ENCODE data around the gene IER5. TPM values are rescaled to one million over a fixed set of nuclear protein-coding genes. Genes with fewer than 3 reads are reported as not detected.

Gene IER5
- total and polyA plus RNA-seq, 9 of the 15 experiments (the other 6 are each of a cell fraction or from before 2014, with no cell fraction given): 2.4 to 32.1 (median 12.0) TPM

DNA sequence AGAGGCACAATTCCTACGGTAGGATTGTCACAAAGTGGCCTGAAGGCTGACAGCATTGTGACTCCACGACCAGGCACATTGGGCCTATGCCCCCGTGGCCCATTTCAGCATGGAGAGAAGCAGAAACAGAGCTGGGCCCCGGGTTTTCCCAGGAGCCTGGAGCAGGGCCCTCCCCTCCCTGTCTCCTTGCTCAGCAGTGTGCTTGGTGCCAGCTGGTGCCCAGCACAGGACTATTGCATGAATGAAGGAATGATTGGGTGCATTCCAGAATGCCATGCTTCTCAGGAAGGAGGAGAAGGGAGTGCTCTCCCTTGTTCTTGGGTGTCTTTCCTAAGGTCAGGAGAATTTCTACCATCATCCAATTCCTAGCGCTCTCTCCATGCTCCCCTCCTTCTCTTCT lies 33.7 kb downstream of the IER5 start:
- BruUV-seq (replicated peaks): no TSS peak
- H3K36me3 ChIP-seq (ENCODE audit: control insufficient read depth, insufficient read depth, low read length): no peaks in the 10 kb centered on the region
- in situ Hi-C loops (cut with MboI): no loop called here
- ATAC-seq: no peak
- H4K20me1 ChIP-seq (replicated peaks; ENCODE audit: control insufficient read depth, insufficient read depth, low read length): no peaks in the 10 kb centered on the region
- FAIRE-seq: no peak
- no peaks in the 10 kb centered on the region; the same call in 1 of the 2 replicates for H3K9me3 ChIP-seq (replicated peaks; ENCODE audit: control insufficient read depth, insufficient read depth, low read depth, low read length)
- no peaks in the 10 kb centered on the region for H3K9me1 ChIP-seq (ENCODE audit: control insufficient read depth, insufficient read depth, low read length)
- no peaks in the 10 kb centered on the region for H3K79me2 ChIP-seq (ENCODE audit: control insufficient read depth, insufficient read depth, low read length)
- H3K4me2 ChIP-seq (ENCODE audit: insufficient read depth, low read length): no peak overlapping the region
- WGBS (ENCODE audit: insufficient coverage, low coverage, missing lambda C conversion rate): 33% methylated on average over 5 of the region's 5 CpGs
- H2AFZ ChIP-seq (ENCODE audit: low read depth, low read length): no peak overlapping the region
- ChIA-PET POLR2A (interaction anchor here (0.8 to 1.3 kb wide), 4 partner anchors 11 to 32 kb away, joined by 3 to 7 read pairs (median 3); no protein-coding TSS in a partner anchor), CTCF (ENCODE audit: low intra/inter-chr PET ratio) (no interaction called here)
- H3K27me3 ChIP-seq (ENCODE audit: control insufficient read depth in 2 of 2, insufficient read depth in 2 of 2, low read length in 2 of 2): no peaks in the 10 kb centered on the region
- H3K27ac ChIP-seq (ENCODE audit: extremely low read depth, low read depth, low read length): no peak overlapping the region
- no peak for DNase-seq (ENCODE audit: extremely low read depth in 1 of 4, low spot score in 3 of 4)
- peaks cover 8 to 17% of the 10 kb centered on the region in 2 experiments for H3K4me1 ChIP-seq (replicated peaks in 1 of 2; ENCODE audit: control insufficient read depth in 2 of 2, insufficient read depth in 2 of 2, low read length in 2 of 2)
- intact Hi-C loops (cut with micrococcal nuclease): no loop called here
- no peak overlapping the region for H3K4me3 ChIP-seq
- H3K9ac ChIP-seq (ENCODE audit: insufficient read depth in 1 of 2, low read depth in 2 of 2, low read length in 2 of 2): no peak overlapping the region
- TF ChIP-seq ZBTB8A (IDR thresholded peaks at IDR 0.05; ENCODE audit: partially characterized antibody): no peak
- no peak for TF ChIP-seq RBFOX2 (IDR thresholded peaks at IDR 0.05; ENCODE audit: low read depth, low read length)
- no peak for TF ChIP-seq HMGN3 (IDR thresholded peaks at IDR 0.05; ENCODE audit: borderline replicate concordance, extremely low read depth, insufficient read length, low read depth, low read length)
- TF ChIP-seq, protein P1, sequence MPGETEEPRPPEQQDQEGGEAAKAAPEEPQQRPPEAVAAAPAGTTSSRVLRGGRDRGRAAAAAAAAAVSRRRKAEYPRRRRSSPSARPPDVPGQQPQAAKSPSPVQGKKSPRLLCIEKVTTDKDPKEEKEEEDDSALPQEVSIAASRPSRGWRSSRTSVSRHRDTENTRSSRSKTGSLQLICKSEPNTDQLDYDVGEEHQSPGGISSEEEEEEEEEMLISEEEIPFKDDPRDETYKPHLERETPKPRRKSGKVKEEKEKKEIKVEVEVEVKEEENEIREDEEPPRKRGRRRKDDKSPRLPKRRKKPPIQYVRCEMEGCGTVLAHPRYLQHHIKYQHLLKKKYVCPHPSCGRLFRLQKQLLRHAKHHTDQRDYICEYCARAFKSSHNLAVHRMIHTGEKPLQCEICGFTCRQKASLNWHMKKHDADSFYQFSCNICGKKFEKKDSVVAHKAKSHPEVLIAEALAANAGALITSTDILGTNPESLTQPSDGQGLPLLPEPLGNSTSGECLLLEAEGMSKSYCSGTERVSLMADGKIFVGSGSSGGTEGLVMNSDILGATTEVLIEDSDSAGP (CRISPR knock-in tag; IDR thresholded peaks at IDR 0.05): no peak
- TF ChIP-seq, protein P2, sequence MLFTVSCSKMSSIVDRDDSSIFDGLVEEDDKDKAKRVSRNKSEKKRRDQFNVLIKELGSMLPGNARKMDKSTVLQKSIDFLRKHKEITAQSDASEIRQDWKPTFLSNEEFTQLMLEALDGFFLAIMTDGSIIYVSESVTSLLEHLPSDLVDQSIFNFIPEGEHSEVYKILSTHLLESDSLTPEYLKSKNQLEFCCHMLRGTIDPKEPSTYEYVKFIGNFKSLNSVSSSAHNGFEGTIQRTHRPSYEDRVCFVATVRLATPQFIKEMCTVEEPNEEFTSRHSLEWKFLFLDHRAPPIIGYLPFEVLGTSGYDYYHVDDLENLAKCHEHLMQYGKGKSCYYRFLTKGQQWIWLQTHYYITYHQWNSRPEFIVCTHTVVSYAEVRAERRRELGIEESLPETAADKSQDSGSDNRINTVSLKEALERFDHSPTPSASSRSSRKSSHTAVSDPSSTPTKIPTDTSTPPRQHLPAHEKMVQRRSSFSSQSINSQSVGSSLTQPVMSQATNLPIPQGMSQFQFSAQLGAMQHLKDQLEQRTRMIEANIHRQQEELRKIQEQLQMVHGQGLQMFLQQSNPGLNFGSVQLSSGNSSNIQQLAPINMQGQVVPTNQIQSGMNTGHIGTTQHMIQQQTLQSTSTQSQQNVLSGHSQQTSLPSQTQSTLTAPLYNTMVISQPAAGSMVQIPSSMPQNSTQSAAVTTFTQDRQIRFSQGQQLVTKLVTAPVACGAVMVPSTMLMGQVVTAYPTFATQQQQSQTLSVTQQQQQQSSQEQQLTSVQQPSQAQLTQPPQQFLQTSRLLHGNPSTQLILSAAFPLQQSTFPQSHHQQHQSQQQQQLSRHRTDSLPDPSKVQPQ (CRISPR knock-in tag; IDR thresholded peaks at IDR 0.05; ENCODE audit: borderline replicate concordance): no peak
- TF ChIP-seq TFAM (CRISPR knock-in tag; conservative IDR thresholded peaks at IDR 0.05): no peak
- TF ChIP-seq, protein P3, sequence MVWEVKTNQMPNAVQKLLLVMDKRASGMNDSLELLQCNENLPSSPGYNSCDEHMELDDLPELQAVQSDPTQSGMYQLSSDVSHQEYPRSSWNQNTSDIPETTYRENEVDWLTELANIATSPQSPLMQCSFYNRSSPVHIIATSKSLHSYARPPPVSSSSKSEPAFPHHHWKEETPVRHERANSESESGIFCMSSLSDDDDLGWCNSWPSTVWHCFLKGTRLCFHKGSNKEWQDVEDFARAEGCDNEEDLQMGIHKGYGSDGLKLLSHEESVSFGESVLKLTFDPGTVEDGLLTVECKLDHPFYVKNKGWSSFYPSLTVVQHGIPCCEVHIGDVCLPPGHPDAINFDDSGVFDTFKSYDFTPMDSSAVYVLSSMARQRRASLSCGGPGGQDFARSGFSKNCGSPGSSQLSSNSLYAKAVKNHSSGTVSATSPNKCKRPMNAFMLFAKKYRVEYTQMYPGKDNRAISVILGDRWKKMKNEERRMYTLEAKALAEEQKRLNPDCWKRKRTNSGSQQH (CRISPR knock-in tag; IDR thresholded peaks at IDR 0.05): no peak
- no peak for TF ChIP-seq ZNF253 (CRISPR knock-in tag; conservative IDR thresholded peaks at IDR 0.05)
- TF ChIP-seq PTTG1 (tag; IDR thresholded peaks at IDR 0.05; ENCODE audit: low read depth): no peak
- TF ChIP-seq, protein P4, sequence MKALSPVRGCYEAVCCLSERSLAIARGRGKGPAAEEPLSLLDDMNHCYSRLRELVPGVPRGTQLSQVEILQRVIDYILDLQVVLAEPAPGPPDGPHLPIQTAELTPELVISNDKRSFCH (CRISPR knock-in tag; IDR thresholded peaks at IDR 0.05): no peak
- TF ChIP-seq, protein P4 (tag; IDR thresholded peaks at IDR 0.05): no peak
- no peak for TF ChIP-seq NCOA4 (IDR thresholded peaks at IDR 0.05; ENCODE audit: partially characterized antibody)
- TF ChIP-seq YY1 (IDR thresholded peaks at IDR 0.05; ENCODE audit: borderline replicate concordance in 1 of 3, control insufficient read depth in 1 of 3, extremely low read depth in 1 of 3, insufficient read depth in 3 of 3, insufficient read length in 1 of 3, insufficient replicate concordance in 2 of 3, low read depth in 1 of 3, low read length in 2 of 3): no peak
- TF ChIP-seq ZNF707 (CRISPR knock-in tag; conservative IDR thresholded peaks at IDR 0.05): no peak
- no peak for TF ChIP-seq ZNF76 (CRISPR knock-in tag; IDR thresholded peaks at IDR 0.05; ENCODE audit: borderline replicate concordance)
- TF ChIP-seq ZNF785 (CRISPR knock-in tag; IDR thresholded peaks at IDR 0.05): no peak
- no peak for TF ChIP-seq SMARCA4 (IDR thresholded peaks at IDR 0.05)
